GM23338 (cell line): Measurements from ENCODE around the gene ATL2. TPM values are rescaled to one million over a fixed set of nuclear protein-coding genes. Genes with fewer than 3 reads are reported as not detected.
"Not testable (repeated sequence)": the region's sequence is repeated elsewhere in the genome, so short reads cannot be mapped to it uniquely, and the experiment has no call there.

ENCODE experiments used
- ATAC-seq: fragments of 200-7000 bp; cut with Tn5 transposase; 3 replicates; pipeline ENCODE4 v1.9.1; 2020
- DNase-seq: peaks from one replicate; pipeline ENCODE4 v3.0.0-alpha.2; 2015; ENCODE audit warnings: low spot score
- H2AFZ ChIP-seq: fragments of 200-600 bp; sonication (generic); 2 replicates; pipeline ENCODE4 v1.8.0; 2016; ENCODE audit warnings: antibody characterized with exemption, mild to moderate bottlenecking, moderate library complexity
- H3F3A ChIP-seq: fragments of 200-600 bp; sonication (generic); replicated peaks from 2 replicates; pipeline ENCODE4 v1.8.0; 2017; ENCODE audit warnings: antibody characterized with exemption, mixed run types, low read depth
- H3K27ac ChIP-seq: fragments of 200-600 bp; sonication (generic); 2 replicates; pipeline ENCODE4 v1.6.1; 2016; ENCODE audit warnings: low read depth
- H3K27me3 ChIP-seq: fragments of 200-600 bp; sonication (generic); 2 replicates; pipeline ENCODE4 v1.8.0; 2016; ENCODE audit warnings: mild to moderate bottlenecking, mixed run types, moderate library complexity; ENCODE audit not compliant: insufficient read depth
- H3K36me3 ChIP-seq: fragments of 200-600 bp; sonication (generic); 2 replicates; pipeline ENCODE4 v1.8.0; 2016; ENCODE audit warnings: mild to moderate bottlenecking; ENCODE audit not compliant: insufficient read depth
- H3K4me1 ChIP-seq: fragments of 200-600 bp; sonication (generic); 2 replicates; pipeline ENCODE4 v1.8.0; 2016; ENCODE audit warnings: mild to moderate bottlenecking, moderate library complexity; ENCODE audit not compliant: insufficient read depth
- H3K4me2 ChIP-seq: fragments of 200-600 bp; sonication (generic); 2 replicates; pipeline ENCODE4 v1.7.1; 2017; ENCODE audit warnings: mixed run types
- H3K4me3 ChIP-seq: fragments of 200-600 bp; sonication (generic); 2 replicates; pipeline ENCODE4 v1.6.1; 2016; ENCODE audit warnings: mixed run types
- H3K79me2 ChIP-seq: fragments of 200-600 bp; sonication (generic); replicated peaks from 2 replicates; pipeline ENCODE4 v1.8.0; 2017; ENCODE audit warnings: mild to moderate bottlenecking; ENCODE audit not compliant: insufficient read depth
- H3K9me2 ChIP-seq: fragments of 200-600 bp; sonication (generic); 2 replicates; pipeline ENCODE4 v1.8.0; 2017; ENCODE audit not compliant: insufficient read depth
- H4K20me1 ChIP-seq: fragments of 200-600 bp; sonication (generic); replicated peaks from 2 replicates; pipeline ENCODE4 v1.8.0; 2017; ENCODE audit warnings: mild to moderate bottlenecking; ENCODE audit not compliant: insufficient read depth
- H3K27ac Mint-ChIP-seq: 2 replicates; pipeline ENCODE4 v1.8.0; 2020; ENCODE audit warnings: inconsistent platforms, mild to moderate bottlenecking, moderate library complexity, mixed read lengths
- H3K27me3 Mint-ChIP-seq: 3 replicates; pipeline ENCODE4 v1.8.0; 2022; ENCODE audit warnings: low read depth, mild to moderate bottlenecking, moderate library complexity, mixed read lengths, inconsistent platforms; ENCODE audit not compliant: insufficient read depth, poor library complexity
- H3K36me3 Mint-ChIP-seq: 3 replicates; pipeline ENCODE4 v1.8.0; 2021; ENCODE audit warnings: low read depth, mild to moderate bottlenecking, inconsistent platforms, moderate library complexity, mixed read lengths
- H3K4me1 Mint-ChIP-seq: 3 replicates; pipeline ENCODE4 v1.8.0; 2020; ENCODE audit warnings: mild to moderate bottlenecking, inconsistent platforms, mixed read lengths
- H3K4me3 Mint-ChIP-seq: 3 replicates; pipeline ENCODE4 v1.8.0; 2021; ENCODE audit warnings: moderate library complexity, mild to moderate bottlenecking, inconsistent platforms, mixed read lengths
- H3K9me3 Mint-ChIP-seq: 3 replicates; pipeline ENCODE4 v1.8.0; 2020; ENCODE audit warnings: moderate library complexity, mild to moderate bottlenecking, inconsistent platforms, mixed read lengths
- EZH2 ChIP-seq: fragments of 200-600 bp; sonication (generic); IDR thresholded peaks from one replicate; pipeline ENCODE4 v1.8.0; 2017; ENCODE audit warnings: antibody characterized with exemption, mild to moderate bottlenecking, low read depth; ENCODE audit not compliant: unreplicated experiment
- EZH2phosphoT487 ChIP-seq: fragments of 200-600 bp; sonication (generic); IDR thresholded peaks from one replicate; pipeline ENCODE4 v1.8.1; 2018; ENCODE audit warnings: antibody characterized with exemption; ENCODE audit not compliant: unreplicated experiment
- JUNB ChIP-seq: IDR thresholded peaks from one replicate; pipeline ENCODE4 v1.6.1; 2016; ENCODE audit warnings: antibody characterized with exemption; ENCODE audit not compliant: unreplicated experiment
- NANOG ChIP-seq: IDR thresholded peaks from 2 replicates; pipeline ENCODE4 v1.6.1; 2016; ENCODE audit warnings: antibody characterized with exemption, borderline replicate concordance
- POLR2AphosphoS5 ChIP-seq: IDR thresholded peaks from 2 replicates; pipeline ENCODE4 v1.6.1; 2016; ENCODE audit warnings: antibody characterized with exemption, low read depth
- STAT1 ChIP-seq: IDR thresholded peaks from one replicate; pipeline ENCODE4 v1.6.1; 2016; ENCODE audit warnings: antibody characterized with exemption; ENCODE audit not compliant: unreplicated experiment
- ZNF114 ChIP-seq: fragments of 250-450 bp; sonication (Bioruptor Pico); IDR thresholded peaks from 2 replicates; pipeline ENCODE4 v1.5.0; 2020; ENCODE audit warnings: mild to moderate bottlenecking, moderate library complexity
- ZNF331 ChIP-seq: fragments of 250-450 bp; sonication (Bioruptor Pico); IDR thresholded peaks from 2 replicates; pipeline ENCODE4 v1.5.0; 2020; ENCODE audit warnings: low read depth, mild to moderate bottlenecking, moderate library complexity
- polyA plus RNA-seq: library from polyadenylated mRNA; unstranded; fragments of >200 nt; fragmentation: Nextera tagmentation; extraction: Ambion mirVana; gene quantifications from 2 replicates; pipeline ENCODE4 v1.2.1, GENCODE V29; 2016
- total RNA-seq: library from RNA; depleted of rRNA; stranded (reverse); fragments of >200 nt; shearing (Covaris generic); gene quantifications from 2 replicates; pipeline ENCODE4 v1.2.3, GENCODE V29; 2014
- TF ChIP-seq, protein P1 (sequence below), 2 experiments: fragments of 200-600 bp in 1 of 2; sonication (generic) in 1 of 2; conservative IDR thresholded peaks; 2 replicates each; pipeline versions ENCODE4 v1.5.1 to v1.6.1; 2016 to 2017; ENCODE audit warnings: antibody characterized with exemption in 2 of 2, low read depth in 2 of 2, mild to moderate bottlenecking in 2 of 2, moderate library complexity in 1 of 2

The ATL2 gene
- total and polyA plus RNA-seq, 2 experiments from 2014 or later = 30.2 to 140 TPM

DNA sequence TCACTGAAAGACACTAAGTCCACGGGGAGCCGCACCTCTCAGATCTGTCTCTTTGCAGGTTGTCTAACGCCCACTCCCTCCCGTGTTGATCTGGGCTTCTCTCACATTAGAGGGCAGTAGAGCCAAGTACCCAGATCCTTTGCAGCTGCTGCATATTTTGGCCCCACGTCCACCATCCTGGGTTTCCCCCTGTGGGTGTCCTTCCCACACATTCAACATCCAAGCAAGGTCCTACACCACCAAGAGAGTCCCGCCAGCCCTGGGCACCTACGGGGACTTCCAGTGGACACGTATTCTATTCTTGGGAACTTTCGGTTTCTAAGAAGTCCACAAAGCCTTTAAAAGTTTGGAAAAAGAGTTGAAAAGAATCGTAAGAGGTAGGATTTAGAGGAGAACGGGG lies 116.6 kb downstream of the ATL2 start:
- Histone ChIP-seq H3K79me2 (no peaks in the 10 kb centered on the region), H3K9me2 (peaks cover 5% of the 10 kb centered on the region; the same call in 1 of the 2 replicates), H3K27ac (no peak overlapping the region), H3K4me3 (no peak overlapping the region), H3K27me3 (no peaks in the 10 kb centered on the region), H3K4me2 (no peak overlapping the region), H3F3A (no peaks in the 10 kb centered on the region), H3K36me3 (no peaks in the 10 kb centered on the region), H2AFZ (peak overlapping the region; percentile 52; the same call in 1 of the 2 replicates), H3K4me1 (no peaks in the 10 kb centered on the region; the same call in 1 of the 2 replicates), H4K20me1 (no peaks in the 10 kb centered on the region)
- TF ChIP-seq, protein P1, sequence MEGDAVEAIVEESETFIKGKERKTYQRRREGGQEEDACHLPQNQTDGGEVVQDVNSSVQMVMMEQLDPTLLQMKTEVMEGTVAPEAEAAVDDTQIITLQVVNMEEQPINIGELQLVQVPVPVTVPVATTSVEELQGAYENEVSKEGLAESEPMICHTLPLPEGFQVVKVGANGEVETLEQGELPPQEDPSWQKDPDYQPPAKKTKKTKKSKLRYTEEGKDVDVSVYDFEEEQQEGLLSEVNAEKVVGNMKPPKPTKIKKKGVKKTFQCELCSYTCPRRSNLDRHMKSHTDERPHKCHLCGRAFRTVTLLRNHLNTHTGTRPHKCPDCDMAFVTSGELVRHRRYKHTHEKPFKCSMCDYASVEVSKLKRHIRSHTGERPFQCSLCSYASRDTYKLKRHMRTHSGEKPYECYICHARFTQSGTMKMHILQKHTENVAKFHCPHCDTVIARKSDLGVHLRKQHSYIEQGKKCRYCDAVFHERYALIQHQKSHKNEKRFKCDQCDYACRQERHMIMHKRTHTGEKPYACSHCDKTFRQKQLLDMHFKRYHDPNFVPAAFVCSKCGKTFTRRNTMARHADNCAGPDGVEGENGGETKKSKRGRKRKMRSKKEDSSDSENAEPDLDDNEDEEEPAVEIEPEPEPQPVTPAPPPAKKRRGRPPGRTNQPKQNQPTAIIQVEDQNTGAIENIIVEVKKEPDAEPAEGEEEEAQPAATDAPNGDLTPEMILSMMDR (conservative IDR thresholded peaks at IDR 0.05; ENCODE audit: low read depth in 2 of 2) = peak in 1 of 2 experiments; percentile 36; a peak in 2 of 4 replicates
- no peak for TF ChIP-seq EZH2phosphoT487
- H3K27me3 Mint-ChIP-seq = peaks cover 4% of the 10 kb centered on the region
- H3K27ac Mint-ChIP-seq = no peak overlapping the region
- no peak for ATAC-seq
- H3K36me3 Mint-ChIP-seq = no peaks in the 10 kb centered on the region
- peaks cover 4% of the 10 kb centered on the region; the same call in 2 of the 3 replicates for H3K4me1 Mint-ChIP-seq
- no peak for DNase-seq
- no peak overlapping the region for H3K4me3 Mint-ChIP-seq
- H3K9me3 Mint-ChIP-seq = no peaks in the 10 kb centered on the region

- Histone ChIP-seq H2AFZ (no peak overlapping the region), H3K4me1 (no peaks in the 10 kb centered on the region; the same call in 1 of the 2 replicates), H3K79me2 (no peaks in the 10 kb centered on the region), H3K9me2 (no peaks in the 10 kb centered on the region; the same call in 1 of the 2 replicates), H4K20me1 (no peaks in the 10 kb centered on the region), H3K4me3 (no peak overlapping the region), H3K27ac (no peak overlapping the region), H3K4me2 (no peak overlapping the region), H3K36me3 (no peaks in the 10 kb centered on the region), H3F3A (no peaks in the 10 kb centered on the region), H3K27me3 (no peaks in the 10 kb centered on the region)
- Mint-ChIP-seq H3K27me3 (peaks cover 4% of the 10 kb centered on the region), H3K9me3 (0 out of 3 replicates have a peak, but pooled peaks cover 2% of the 10 kb centered on the region), H3K27ac (no peak overlapping the region), H3K4me1 (peaks cover 4% of the 10 kb centered on the region; the same call in 2 of the 3 replicates), H3K36me3 (no peaks in the 10 kb centered on the region), H3K4me3 (no peak overlapping the region)
- no peak for DNase-seq
- TF ChIP-seq JUNB = no peak
- TF ChIP-seq ZNF114 = no peak
- TF ChIP-seq POLR2AphosphoS5 = no peak
- TF ChIP-seq ZNF331 (CRISPR knock-in tag) = no peak
- no peak for TF ChIP-seq STAT1
- TF ChIP-seq EZH2 = no peak
- TF ChIP-seq EZH2phosphoT487 = no peak
- TF ChIP-seq NANOG = no peak
- no peak for ATAC-seq
These were observed 117.8 kb downstream of the ATL2 start for GRCh38 chr2:38259311-38259710.

GRCh38 chr2:38257680-38258079 lies 119.4 kb downstream of the ATL2 start:
- not testable (repeated sequence) for H3K9me3 Mint-ChIP-seq, H3K79me2 ChIP-seq, H3K36me3 Mint-ChIP-seq, H4K20me1 ChIP-seq, H3K4me3 Mint-ChIP-seq, H2AFZ ChIP-seq, H3K4me3 ChIP-seq, H3K27ac Mint-ChIP-seq, DNase-seq, H3K36me3 ChIP-seq, H3K4me2 ChIP-seq, H3F3A ChIP-seq, H3K27me3 Mint-ChIP-seq, ATAC-seq, H3K9me2 ChIP-seq, H3K27me3 ChIP-seq, H3K4me1 ChIP-seq, H3K27ac ChIP-seq, H3K4me1 Mint-ChIP-seq
